PC-9 (cell line): ENCODE measurements around the gene CPHXL. TPM values are rescaled to one million over a fixed set of nuclear protein-coding genes. Genes with fewer than 3 reads are reported as not detected.

Experiments
- BruUV-seq: library from RNA; stranded (reverse); fragments of 400-500 nt; replicated peaks from 2 replicates; lab custom pipeline; 2021; lab: Mats Ljungman, UMichigan
- CTCF ChIA-PET: fragments of 300-600 bp; sonication (Branson Sonifier 250); formaldehyde crosslinking; loops from one replicate; lab custom pipeline; 2022; ENCODE audit warnings: antibody characterized with exemption; lab: Charles Lee
- POLR2A ChIA-PET: fragments of 300-600 bp; sonication (Branson Sonifier 250); formaldehyde crosslinking; loops from one replicate; lab custom pipeline; 2022; ENCODE audit warnings: antibody characterized with exemption; ENCODE audit not compliant: unreplicated experiment; lab: Charles Lee
- DNase-seq, 2 experiments: peaks; one replicate each; pipeline versions ENCODE4 v3.0.0 to v3.0.0-alpha.2; 2015 to 2022; ENCODE audit warnings: mixed read lengths in 1 of 2
- H2AFZ ChIP-seq: fragments of 200-600 bp; sonication (generic); 2 replicates; pipeline ENCODE4 v1.8.1; 2017; ENCODE audit warnings: antibody characterized with exemption
- H3F3A ChIP-seq: fragments of 200-600 bp; sonication (generic); 2 replicates; pipeline ENCODE4 v1.8.1; 2017; ENCODE audit warnings: antibody characterized with exemption, mild to moderate bottlenecking, low read depth; ENCODE audit not compliant: insufficient read depth
- H3K27ac ChIP-seq: fragments of 200-600 bp; sonication (generic); 2 replicates; pipeline ENCODE4 v1.6.1; 2016; ENCODE audit warnings: mixed run types
- H3K27me3 ChIP-seq: fragments of 200-600 bp; sonication (generic); 2 replicates; pipeline ENCODE4 v1.6.1; 2016; ENCODE audit warnings: low read depth, mixed run types; ENCODE audit not compliant: insufficient read depth
- H3K36me3 ChIP-seq: fragments of 200-600 bp; sonication (generic); 2 replicates; pipeline ENCODE4 v1.6.1; 2016; ENCODE audit warnings: low read depth, mixed run types
- H3K4me1 ChIP-seq: fragments of 200-600 bp; sonication (generic); replicated peaks from 2 replicates; pipeline ENCODE4 v1.6.1; 2016; ENCODE audit warnings: mixed run types; ENCODE audit not compliant: insufficient read depth
- H3K4me2 ChIP-seq: fragments of 200-600 bp; sonication (generic); 2 replicates; pipeline ENCODE4 v1.6.1; 2017; ENCODE audit warnings: mixed run types
- H3K4me3 ChIP-seq: fragments of 200-600 bp; sonication (generic); 2 replicates; pipeline ENCODE4 v1.6.1; 2016; ENCODE audit warnings: mixed run types
- H3K79me2 ChIP-seq: fragments of 200-600 bp; sonication (generic); 2 replicates; pipeline ENCODE4 v1.6.1; 2017; ENCODE audit warnings: low read depth, mixed run types
- H3K9me2 ChIP-seq: fragments of 200-600 bp; sonication (generic); 2 replicates; pipeline ENCODE4 v1.8.1; 2017; ENCODE audit warnings: mild to moderate bottlenecking; ENCODE audit not compliant: insufficient read depth
- H3K9me3 ChIP-seq: fragments of 200-600 bp; sonication (generic); 2 replicates; pipeline ENCODE4 v1.8.1; 2016; ENCODE audit warnings: low read depth; ENCODE audit not compliant: insufficient read depth
- H4K20me1 ChIP-seq: fragments of 200-600 bp; sonication (generic); 2 replicates; pipeline ENCODE4 v1.8.1; 2017; ENCODE audit not compliant: insufficient read depth
- CTCF ChIP-seq: fragments of 200-600 bp; sonication (generic); conservative IDR thresholded peaks from 2 replicates; pipeline ENCODE4 v1.6.1; 2017; ENCODE audit warnings: mixed run types, antibody characterized with exemption, mild to moderate bottlenecking, moderate library complexity
- EZH2 ChIP-seq: fragments of 200-600 bp; sonication (generic); IDR thresholded peaks from 2 replicates; pipeline ENCODE4 v1.8.0; 2017; ENCODE audit warnings: antibody characterized with exemption, low read depth
- intact Hi-C: fragments of 100-400 bp; cut with micrococcal nuclease; formaldehyde crosslinking; loops from one replicate; pipeline ENCODE4 v1.10.0; 2022; ENCODE audit not compliant: unreplicated experiment
- total RNA-seq: library from RNA; stranded (reverse); gene quantifications from 2 replicates; pipeline ENCODE4 v1.2.3, GENCODE V29; 2021

Gene CPHXL
- total RNA-seq, 1 experiment from 2014 or later: not detected

- no peaks in the 10 kb centered on the region for H4K20me1 ChIP-seq
- no peak overlapping the region for H3K27ac ChIP-seq
- BruUV-seq: no TSS peak
- H3K9me2 ChIP-seq: no peaks in the 10 kb centered on the region
- H3K4me3 ChIP-seq: no peak overlapping the region
- no peaks in the 10 kb centered on the region for H3F3A ChIP-seq
- no peaks in the 10 kb centered on the region for H3K9me3 ChIP-seq
- no peak overlapping the region for H3K4me2 ChIP-seq
- CTCF ChIA-PET: no interaction called here
- TF ChIP-seq CTCF (no peak), EZH2 (no peak)
- POLR2A ChIA-PET: no interaction called here
- H2AFZ ChIP-seq: no peak overlapping the region
- H3K4me1 ChIP-seq: no peaks in the 10 kb centered on the region
- intact Hi-C loops: no loop called here
- H3K79me2 ChIP-seq: no peaks in the 10 kb centered on the region
- H3K36me3 ChIP-seq: no peaks in the 10 kb centered on the region
- peaks cover 25% of the 10 kb centered on the region for H3K27me3 ChIP-seq
- no peak for DNase-seq
Observed at GRCh38 chr16:75718452-75718851, 7.8 kb downstream of the CPHXL start.

GRCh38 chr16:75714661-75715060, 11.6 kb downstream of the CPHXL start:
- ChIA-PET POLR2A (no interaction called here), CTCF (no interaction called here)
- Histone ChIP-seq H3K9me2 (no peaks in the 10 kb centered on the region), H2AFZ (no peak overlapping the region), H3K79me2 (no peaks in the 10 kb centered on the region), H3K9me3 (no peaks in the 10 kb centered on the region), H4K20me1 (no peaks in the 10 kb centered on the region), H3K4me1 (no peaks in the 10 kb centered on the region), H3K4me3 (no peak overlapping the region), H3K27ac (no peak overlapping the region), H3F3A (no peaks in the 10 kb centered on the region), H3K27me3 (peaks cover 29% of the 10 kb centered on the region), H3K36me3 (no peaks in the 10 kb centered on the region), H3K4me2 (no peak overlapping the region)
- intact Hi-C loops: no loop called here
- no TSS peak for BruUV-seq
- DNase-seq: no peak
- TF ChIP-seq CTCF (no peak), EZH2 (no peak)

GRCh38 chr16:75710344-75710743, 15.9 kb downstream of the CPHXL start:
- H3K27ac ChIP-seq: no peak overlapping the region
- no peak for DNase-seq
- H3K36me3 ChIP-seq: no peaks in the 10 kb centered on the region
- no peak overlapping the region for H3K4me2 ChIP-seq
- peaks cover 5% of the 10 kb centered on the region; the same call in 1 of the 2 replicates for H3K27me3 ChIP-seq
- POLR2A ChIA-PET: no interaction called here
- H3K9me3 ChIP-seq: no peaks in the 10 kb centered on the region
- no peaks in the 10 kb centered on the region for H4K20me1 ChIP-seq
- no TSS peak for BruUV-seq
- H3F3A ChIP-seq: no peaks in the 10 kb centered on the region
- CTCF ChIA-PET: no interaction called here
- no peaks in the 10 kb centered on the region for H3K4me1 ChIP-seq
- intact Hi-C loops: no loop called here
- no peak for TF ChIP-seq EZH2
- no peak for TF ChIP-seq CTCF
- H3K4me3 ChIP-seq: no peak overlapping the region
- no peak overlapping the region for H2AFZ ChIP-seq
- no peaks in the 10 kb centered on the region for H3K79me2 ChIP-seq
- no peaks in the 10 kb centered on the region for H3K9me2 ChIP-seq
